Measurements from ENCODE around the gene OPRM1. TPM values are rescaled to one million over a fixed set of nuclear protein-coding genes. Genes with fewer than 3 reads are reported as not detected.

The OPRM1 gene
- polyA plus RNA-seq, 1 experiment = not detected

- H3K27ac ChIP-seq (ENCODE audit: low read depth, low read length) = no peak overlapping the region
- CTCF ChIA-PET = interaction anchor here (2.2 kb wide), 1 partner anchor 9 kb away, joined by 15 read pairs; no protein-coding TSS in a partner anchor
- no peak for DNase-seq (ENCODE audit: low read depth, low spot score)
- no peaks in the 10 kb centered on the region for H3K27me3 ChIP-seq (ENCODE audit: control insufficient read depth, insufficient read depth, low read length)
- POLR2A ChIA-PET = no interaction called here
- no peak for TF ChIP-seq CTCF (IDR thresholded peaks at IDR 0.05; ENCODE audit: low read depth, low read length)
- no peak overlapping the region for H3K4me3 ChIP-seq (ENCODE audit: low read depth, low read length)
- H3K9me3 ChIP-seq (ENCODE audit: control insufficient read depth, insufficient read depth, low read length) = no peaks in the 10 kb centered on the region
Measured at GRCh38 chr6:154267508-154268106, 228.6 kb downstream of the OPRM1 start.

GRCh38 chr6:154268486-154268885, 229.4 kb downstream of the OPRM1 start:
- CTCF ChIA-PET = no interaction called here
- Histone ChIP-seq H3K27ac (ENCODE audit: low read depth, low read length) (no peak overlapping the region), H3K27me3 (ENCODE audit: control insufficient read depth, insufficient read depth, low read length) (no peaks in the 10 kb centered on the region), H3K9me3 (ENCODE audit: control insufficient read depth, insufficient read depth, low read length) (no peaks in the 10 kb centered on the region), H3K4me3 (ENCODE audit: low read depth, low read length) (no peak overlapping the region)
- DNase-seq (ENCODE audit: low read depth, low spot score) = no peak
- POLR2A ChIA-PET = no interaction called here
- no peak for TF ChIP-seq CTCF (IDR thresholded peaks at IDR 0.05; ENCODE audit: low read depth, low read length)

GRCh38 chr6:154274168-154274567, 235.1 kb downstream of the OPRM1 start:
- no peak for DNase-seq (ENCODE audit: low read depth, low spot score)
- Histone ChIP-seq H3K9me3 (ENCODE audit: control insufficient read depth, insufficient read depth, low read length) (no peaks in the 10 kb centered on the region), H3K27ac (ENCODE audit: low read depth, low read length) (no peak overlapping the region), H3K4me3 (ENCODE audit: low read depth, low read length) (no peak overlapping the region), H3K27me3 (ENCODE audit: control insufficient read depth, insufficient read depth, low read length) (no peaks in the 10 kb centered on the region)
- CTCF ChIA-PET = interaction anchor here (0.5 to 1.0 kb wide), 5 partner anchors 24 to 403 kb away, joined by 3 to 6 read pairs (median 4); no protein-coding TSS in a partner anchor
- no peak for TF ChIP-seq CTCF (IDR thresholded peaks at IDR 0.05; ENCODE audit: low read depth, low read length)
- POLR2A ChIA-PET = no interaction called here

GRCh38 chr6:154276810-154277628, 238.0 kb downstream of the OPRM1 start:
- peak; percentile 60 for TF ChIP-seq CTCF (IDR thresholded peaks at IDR 0.05; ENCODE audit: low read depth, low read length)
- no peak for DNase-seq (ENCODE audit: low read depth, low spot score)
- POLR2A ChIA-PET = no interaction called here
- no peaks in the 10 kb centered on the region for H3K27me3 ChIP-seq (ENCODE audit: control insufficient read depth, insufficient read depth, low read length)
- no peak overlapping the region for H3K27ac ChIP-seq (ENCODE audit: low read depth, low read length)
- no peak overlapping the region for H3K4me3 ChIP-seq (ENCODE audit: low read depth, low read length)
- CTCF ChIA-PET = interaction anchor here (0.6 to 4.9 kb wide), 29 partner anchors 8 to 1046 kb away, joined by 3 to 59 read pairs (median 4); no protein-coding TSS in a partner anchor
- no peaks in the 10 kb centered on the region for H3K9me3 ChIP-seq (ENCODE audit: control insufficient read depth, insufficient read depth, low read length)

- CTCF ChIA-PET = interaction anchor here (0.6 to 4.9 kb wide), 26 partner anchors 7 to 416 kb away, joined by 3 to 59 read pairs (median 4); no protein-coding TSS in a partner anchor
Measured at GRCh38 chr6:154277629-154278017, 238.6 kb downstream of the OPRM1 start.

More at GRCh38 chr6:154277629-154278017, 238.6 kb downstream of the OPRM1 start:
- Histone ChIP-seq H3K9me3 (ENCODE audit: control insufficient read depth, insufficient read depth, low read length) (no peaks in the 10 kb centered on the region; the same call in 1 of the 2 replicates), H3K27me3 (ENCODE audit: control insufficient read depth, insufficient read depth, low read length) (no peaks in the 10 kb centered on the region), H3K27ac (ENCODE audit: low read depth, low read length) (no peak overlapping the region), H3K4me3 (ENCODE audit: low read depth, low read length) (no peak overlapping the region)
- POLR2A ChIA-PET = no interaction called here
- DNase-seq (ENCODE audit: low read depth, low spot score) = no peak
- no peak for TF ChIP-seq CTCF (IDR thresholded peaks at IDR 0.05; ENCODE audit: low read depth, low read length)

Data from AG04450 (cell line).